B cell (primary cell): ENCODE measurements around the gene MICAL3. TPM values are rescaled to one million over a fixed set of nuclear protein-coding genes. Genes with fewer than 3 reads are reported as not detected.
A peak's percentile ranks its signal among the peaks of the same experiment; 100 is the strongest.

Experiments used
- ATAC-seq: fragments of 200-7000 bp; cut with Tn5 transposase; one replicate; pipeline ENCODE4 v1.10.0; 2021; ENCODE audit warnings: low read depth, mild to moderate bottlenecking, moderate number of reproducible peaks, moderate library complexity
- CTCF ChIA-PET: fragments of 350-600 bp; sonication (Branson Sonifier 250); formaldehyde crosslinking; loops from one replicate; lab custom pipeline; 2021; ENCODE audit warnings: antibody characterized with exemption, inconsistent platforms; lab: Charles Lee
- POLR2A ChIA-PET: fragments of 350-600 bp; sonication (Branson Sonifier 250); formaldehyde crosslinking; loops from one replicate; lab custom pipeline; 2021; ENCODE audit warnings: antibody characterized with exemption; lab: Charles Lee
- DNase-seq: peaks from one replicate; pipeline ENCODE4 v3.0.0; 2013
- H2AFZ ChIP-seq: 2 replicates; pipeline ENCODE4 v1.6.1; 2012; ENCODE audit warnings: mild to moderate bottlenecking, low read depth, low read length; ENCODE audit not compliant: insufficient read depth, poor library complexity, severe bottlenecking
- H3K27ac ChIP-seq, 2 donors: 1 replicate in 1 of 2; 2 replicates in 1 of 2; pipeline ENCODE4 v1.5.1; 2012 to 2013; ENCODE audit warnings: low read length in 2 of 2, mild to moderate bottlenecking in 2 of 2, moderate library complexity in 1 of 2
- H3K27me3 ChIP-seq, 4 experiments: fragments of 200-600 bp in 1 of 4; sonication (generic) in 1 of 4; replicated peaks in 1 of 4; 1 replicate in 2 of 4; 2 replicates in 2 of 4; pipeline versions ENCODE4 v1.6.1 to v1.7.0; 2013 to 2016; ENCODE audit warnings: low read length in 3 of 4, mild to moderate bottlenecking in 2 of 4, mixed read lengths in 1 of 4, moderate library complexity in 1 of 4; ENCODE audit not compliant: insufficient read depth in 4 of 4, control insufficient read depth in 3 of 4; ENCODE audit errors: control extremely low read depth in 1 of 4
- H3K36me3 ChIP-seq, 2 experiments: replicated peaks in 1 of 2; 1 replicate in 1 of 2; 2 replicates in 1 of 2; pipeline versions ENCODE4 v1.6.1 to v1.7.1; 2013; ENCODE audit warnings: low read length in 1 of 2; ENCODE audit not compliant: insufficient read depth in 2 of 2, control insufficient read depth in 1 of 2; ENCODE audit errors: control extremely low read depth in 1 of 2, extremely low read depth in 1 of 2
- H3K4me1 ChIP-seq, 2 donors: fragments of 200-600 bp in 1 of 2; sonication (generic) in 1 of 2; 1 replicate in 1 of 2; 2 replicates in 1 of 2; pipeline versions ENCODE4 v1.5.1 to v1.6.1; 2013 to 2017; ENCODE audit warnings: low read length in 2 of 2; ENCODE audit not compliant: control insufficient read depth in 2 of 2, insufficient read depth in 2 of 2
- H3K4me2 ChIP-seq: replicated peaks from 2 replicates; pipeline ENCODE3; 2012; ENCODE audit warnings: mild to moderate bottlenecking, low read depth, low read length; ENCODE audit not compliant: poor library complexity, severe bottlenecking
- H3K4me3 ChIP-seq, 5 experiments: fragments of 200-600 bp in 1 of 5; sonication (generic) in 1 of 5; 1 replicate in 3 of 5; 2 replicates in 2 of 5; pipeline versions ENCODE4 v1.5.1 to v1.7.0; 2011 to 2016; ENCODE audit warnings: low read length in 4 of 5, mild to moderate bottlenecking in 4 of 5, low read depth in 2 of 5, control low read depth in 1 of 5, moderate library complexity in 1 of 5; ENCODE audit not compliant: insufficient read depth in 1 of 5; ENCODE audit errors: control extremely low read depth in 1 of 5, extremely low read depth in 1 of 5
- H3K79me2 ChIP-seq: fragments of 200-600 bp; sonication (generic); one replicate; pipeline ENCODE4 v1.6.0; 2016; ENCODE audit warnings: low read length; ENCODE audit not compliant: control insufficient read depth, insufficient read depth
- H3K9ac ChIP-seq: fragments of 200-600 bp; sonication (generic); 2 replicates; pipeline ENCODE4 v1.6.1; 2017; ENCODE audit warnings: mild to moderate bottlenecking, low read length, moderate library complexity
- H3K9me3 ChIP-seq, 3 donors: one replicate each; pipeline versions ENCODE4 v1.6.1 to v1.7.1; 2013; ENCODE audit warnings: low read length in 2 of 3; ENCODE audit not compliant: control insufficient read depth in 2 of 3, insufficient read depth in 1 of 3; ENCODE audit errors: control extremely low read depth in 1 of 3
- H4K20me1 ChIP-seq: 2 replicates; pipeline ENCODE4 v1.6.0; 2012; ENCODE audit warnings: mild to moderate bottlenecking, low read length; ENCODE audit not compliant: insufficient read depth, control insufficient read depth, poor library complexity, severe bottlenecking
- H3K27ac Mint-ChIP-seq: one replicate; pipeline ENCODE4 v1.8.0; 2021; ENCODE audit warnings: mixed read lengths
- H3K27me3 Mint-ChIP-seq: one replicate; pipeline ENCODE4 v1.8.0; 2021; ENCODE audit warnings: mixed read lengths
- H3K4me1 Mint-ChIP-seq: one replicate; pipeline ENCODE4 v1.8.0; 2021; ENCODE audit warnings: mixed read lengths
- H3K4me3 Mint-ChIP-seq: one replicate; pipeline ENCODE4 v1.8.0; 2021; ENCODE audit warnings: mixed read lengths
- H3K9me3 Mint-ChIP-seq: one replicate; pipeline ENCODE4 v1.8.0; 2022; ENCODE audit warnings: mixed read lengths; ENCODE audit not compliant: insufficient read depth
- EZH2 ChIP-seq: IDR thresholded peaks from 2 replicates; pipeline ENCODE4 v1.6.1; 2012; ENCODE audit warnings: borderline replicate concordance, low read depth, mild to moderate bottlenecking, moderate library complexity, low read length; ENCODE audit not compliant: insufficient read depth, poor library complexity, severe bottlenecking
- WGBS: methylation state at CpG from one replicate; pipeline ENCODE4 v1.1.5; 2013; ENCODE audit warnings: missing lambda C conversion rate; ENCODE audit not compliant: insufficient coverage; 5-methylcytosine and 5-hydroxymethylcytosine counted together
- intact Hi-C: fragments of 100-400 bp; cut with micrococcal nuclease; formaldehyde crosslinking; loops from one replicate; pipeline ENCODE4 v1.10.0; 2022
- polyA plus RNA-seq: library from polyadenylated mRNA; depleted of rRNA; stranded (reverse); fragments of >200 nt; gene quantifications from 2 replicates; pipeline ENCODE4 v1.2.3, GENCODE V29; 2012
- total RNA-seq, 2 donors: library from RNA; stranded (reverse); fragments of 120-200 nt in 1 of 2; gene quantifications; 1 replicate in 1 of 2; 2 replicates in 1 of 2; pipeline versions ENCODE4 v1.2.3 to v1.2.4, GENCODE V29; 2013 to 2022
- TF ChIP-seq, protein P1 (sequence below): fragments of 200-600 bp; IDR thresholded peaks from one replicate; pipeline ENCODE4 v1.8.0; 2022; ENCODE audit warnings: antibody characterized with exemption, mild to moderate bottlenecking

MICAL3 gene
- total and polyA plus RNA-seq, 2 donors (not counting 1 experiment from before 2014, with no cell fraction given) = 50.5 to 253 TPM

DNA sequence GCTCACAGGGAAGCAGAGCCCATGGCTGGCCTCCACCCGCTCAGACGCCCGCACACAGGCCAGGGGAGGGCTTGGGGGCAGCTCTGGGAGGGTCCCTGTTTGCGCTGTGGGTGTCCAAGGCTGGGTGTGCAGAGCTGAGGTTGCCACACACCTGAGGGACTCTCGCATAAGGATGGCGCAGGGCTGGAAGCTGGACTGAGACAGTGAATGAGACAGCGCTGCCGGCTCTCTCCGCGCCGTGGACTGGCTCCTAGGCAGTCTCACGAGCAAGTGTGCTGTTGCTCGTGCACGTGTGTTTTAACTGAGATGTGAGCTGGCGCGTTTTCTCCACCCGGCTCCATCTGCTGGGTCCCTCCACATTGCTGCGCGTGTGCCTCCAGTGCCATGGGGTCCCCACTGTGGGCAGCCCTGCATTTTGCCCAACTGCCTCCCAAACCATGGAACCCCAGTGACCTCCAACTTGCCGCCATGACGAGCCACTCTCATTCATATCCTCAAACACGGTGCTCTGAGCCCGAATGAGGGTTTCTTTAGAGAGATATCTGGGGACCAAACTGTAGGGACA, 245.9 kb downstream of the MICAL3 start:
- peak overlapping the region in 2 of 5 experiments; percentile 81 to 91 for H3K4me3 ChIP-seq
- H3K9me3 ChIP-seq = peaks cover 0 to 12% (median 0%) of the 10 kb centered on the region in 3 donors
- intact Hi-C loops = no loop called here
- 91% methylated on average over 19 of the region's 23 CpGs for WGBS
- H4K20me1 ChIP-seq = peaks cover 5% of the 10 kb centered on the region
- H3K27me3 ChIP-seq = no peaks in the 10 kb centered on the region
- peak overlapping the region; percentile 94 for H3K9ac ChIP-seq
- peaks cover 54 to 75% of the 10 kb centered on the region in 2 donors for H3K4me1 ChIP-seq
- ChIA-PET POLR2A (interaction anchor here (0.9 kb wide), 1 partner anchor 19 kb away, joined by 9 read pairs; no protein-coding TSS in a partner anchor), CTCF (interaction anchor here (1.0 to 3.0 kb wide), 3 partner anchors 13 to 41 kb away, joined by 4 to 10 read pairs (median 9); no protein-coding TSS in a partner anchor)
- peaks cover 33% of the 10 kb centered on the region for H3K79me2 ChIP-seq
- peak overlapping the region; percentile 63 for H3K27ac Mint-ChIP-seq
- H3K36me3 ChIP-seq = no peaks in the 10 kb centered on the region
- TF ChIP-seq, protein P1, sequence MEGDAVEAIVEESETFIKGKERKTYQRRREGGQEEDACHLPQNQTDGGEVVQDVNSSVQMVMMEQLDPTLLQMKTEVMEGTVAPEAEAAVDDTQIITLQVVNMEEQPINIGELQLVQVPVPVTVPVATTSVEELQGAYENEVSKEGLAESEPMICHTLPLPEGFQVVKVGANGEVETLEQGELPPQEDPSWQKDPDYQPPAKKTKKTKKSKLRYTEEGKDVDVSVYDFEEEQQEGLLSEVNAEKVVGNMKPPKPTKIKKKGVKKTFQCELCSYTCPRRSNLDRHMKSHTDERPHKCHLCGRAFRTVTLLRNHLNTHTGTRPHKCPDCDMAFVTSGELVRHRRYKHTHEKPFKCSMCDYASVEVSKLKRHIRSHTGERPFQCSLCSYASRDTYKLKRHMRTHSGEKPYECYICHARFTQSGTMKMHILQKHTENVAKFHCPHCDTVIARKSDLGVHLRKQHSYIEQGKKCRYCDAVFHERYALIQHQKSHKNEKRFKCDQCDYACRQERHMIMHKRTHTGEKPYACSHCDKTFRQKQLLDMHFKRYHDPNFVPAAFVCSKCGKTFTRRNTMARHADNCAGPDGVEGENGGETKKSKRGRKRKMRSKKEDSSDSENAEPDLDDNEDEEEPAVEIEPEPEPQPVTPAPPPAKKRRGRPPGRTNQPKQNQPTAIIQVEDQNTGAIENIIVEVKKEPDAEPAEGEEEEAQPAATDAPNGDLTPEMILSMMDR = no peak
- TF ChIP-seq EZH2 = no peak
- peaks cover 74% of the 10 kb centered on the region for H3K4me1 Mint-ChIP-seq
- H3K27ac ChIP-seq = peak overlapping the region in 1 of 2 donors; percentile 97
- H3K9me3 Mint-ChIP-seq = no peaks in the 10 kb centered on the region
- peak overlapping the region; percentile 88 for H3K4me2 ChIP-seq
- no peak for DNase-seq
- no peak for ATAC-seq
- H3K27me3 Mint-ChIP-seq = no peaks in the 10 kb centered on the region
- H2AFZ ChIP-seq = no peak overlapping the region
- H3K4me3 Mint-ChIP-seq = peak overlapping the region; percentile 96

DNA sequence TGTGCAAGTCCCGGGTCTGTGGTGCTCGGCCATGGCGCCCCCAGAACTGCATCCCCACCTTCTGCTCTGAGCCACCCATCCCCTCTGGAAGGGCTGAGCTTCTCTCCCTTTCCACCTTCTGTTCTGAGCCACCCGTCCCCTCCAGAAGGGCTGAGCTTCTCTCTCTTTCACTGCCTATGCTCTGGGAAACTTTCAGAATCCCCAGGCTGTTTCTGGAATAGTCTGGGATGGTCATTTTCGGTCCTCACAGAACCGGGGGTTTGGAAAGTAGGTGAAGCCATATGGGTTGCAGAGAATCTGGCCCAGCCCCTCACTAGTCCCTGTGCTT, 246.7 kb downstream of the MICAL3 start:
- WGBS = 18% methylated on average over 5 of the region's 6 CpGs
- peak overlapping the region; percentile 71 to 91 (median 82) for H3K4me3 ChIP-seq
- no peaks in the 10 kb centered on the region for H3K27me3 ChIP-seq
- Mint-ChIP-seq H3K9me3 (no peaks in the 10 kb centered on the region), H3K27ac (peak overlapping the region; percentile 98), H3K4me1 (peaks cover 79% of the 10 kb centered on the region), H3K27me3 (no peaks in the 10 kb centered on the region), H3K4me3 (peak overlapping the region; percentile 96)
- peaks cover 0 to 12% (median 0%) of the 10 kb centered on the region in 3 donors for H3K9me3 ChIP-seq
- CTCF ChIA-PET = interaction anchor here (0.6 to 3.0 kb wide), 5 partner anchors 12 to 299 kb away, joined by 3 to 10 read pairs (median 4); no protein-coding TSS in a partner anchor
- H3K4me1 ChIP-seq = peaks cover 62 to 83% of the 10 kb centered on the region in 2 donors
- peak overlapping the region; percentile 92 to 97 for H3K27ac ChIP-seq
- peak overlapping the region; percentile 94 for H3K9ac ChIP-seq
- H3K36me3 ChIP-seq = no peaks in the 10 kb centered on the region
- peak overlapping the region; percentile 78 for H2AFZ ChIP-seq
- ATAC-seq (no peak), DNase-seq (no peak)
- intact Hi-C loops = loop anchor here (1.0 kb wide), 3 partner anchors 21 to 300 kb away; partner anchors contain the start of gene PEX26
- POLR2A ChIA-PET = no interaction called here
- TF ChIP-seq EZH2 = no peak
- TF ChIP-seq, protein P1 = no peak
- peak overlapping the region; percentile 88 for H3K4me2 ChIP-seq
- peaks cover 41% of the 10 kb centered on the region for H3K79me2 ChIP-seq
- H4K20me1 ChIP-seq = peaks cover 5% of the 10 kb centered on the region
